T-helper 9 cell (primary cell): Measurements from ENCODE around the gene SAMD4A.

Experiments
- DNase-seq: peaks from one replicate; pipeline ENCODE4 v3.0.0-alpha.2; 2020

SAMD4A gene

GRCh38 chr14:54839701-54840119, 272.8 kb downstream of the SAMD4A start:
- DNase-seq = no peak

- no peak for DNase-seq
Observed at GRCh38 chr14:54840336-54840735, 273.4 kb downstream of the SAMD4A start.

DNA sequence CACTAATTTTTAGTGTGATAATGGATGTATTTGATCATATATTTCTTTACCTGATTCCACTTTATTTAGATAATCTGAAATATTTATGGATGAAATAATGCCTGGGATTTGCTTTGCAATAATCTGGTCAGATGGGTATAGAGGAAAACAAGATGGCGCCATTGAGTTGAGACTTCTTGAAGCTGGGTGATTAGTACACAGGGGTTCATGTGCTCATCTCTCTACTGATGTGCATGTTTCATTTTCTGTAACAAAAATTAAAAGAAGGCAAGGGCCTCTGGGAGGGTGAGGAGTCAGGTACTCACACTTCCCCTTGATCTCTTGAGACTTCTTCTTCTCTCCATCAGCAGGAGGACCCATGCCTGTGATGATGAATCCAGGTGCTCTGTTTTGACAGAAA, 273.9 kb downstream of the SAMD4A start:
- DNase-seq = no peak
